NCI-H2029 treated with DMSO at 0.1 percent for 48 hours (cell line): ENCODE measurements around the gene CD4.

ENCODE experiments used
- DNase-seq: peaks from one replicate; lab custom pipeline; 2025; lab: John Stamatoyannopoulos, UW

CD4 gene

DNA sequence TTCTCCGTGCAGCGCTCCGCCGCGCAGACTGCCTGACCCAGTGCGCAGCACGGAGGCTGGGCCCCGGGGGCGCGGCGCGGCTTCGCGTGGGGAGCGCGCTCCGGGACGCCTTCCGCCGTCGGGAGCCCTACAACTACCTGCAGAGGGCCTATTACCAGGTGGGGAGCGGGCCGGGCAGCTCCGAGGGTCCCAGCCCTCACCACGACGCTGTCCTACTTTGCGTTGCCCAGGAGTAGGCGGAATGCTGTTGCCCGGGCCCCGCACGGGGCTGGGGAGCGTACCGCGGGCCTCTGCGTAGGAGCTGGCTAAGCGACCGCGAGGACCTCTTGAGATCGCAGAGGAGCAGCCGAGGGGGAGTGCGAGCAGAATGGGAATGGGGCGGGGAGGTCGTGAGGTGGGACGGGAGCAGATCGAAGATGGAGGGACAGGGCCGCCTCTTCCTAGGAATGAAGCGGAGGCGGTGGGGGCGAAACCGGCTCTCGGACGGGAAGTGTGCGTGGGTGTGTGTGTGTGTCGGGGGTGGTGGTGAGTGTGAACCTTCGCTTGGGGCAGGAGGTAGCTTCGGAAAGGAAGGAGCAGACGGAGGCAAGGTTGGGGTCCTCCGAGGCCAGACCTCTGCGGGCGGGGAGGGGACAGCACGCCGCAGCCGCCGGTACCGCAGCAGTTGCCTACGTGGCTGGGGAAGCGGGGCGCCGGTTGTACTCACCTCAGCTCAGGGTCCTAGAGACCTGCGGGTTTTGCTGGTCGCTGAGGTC is 39.6 kb downstream of the CD4 start:
- DNase-seq, result no peak

DNA sequence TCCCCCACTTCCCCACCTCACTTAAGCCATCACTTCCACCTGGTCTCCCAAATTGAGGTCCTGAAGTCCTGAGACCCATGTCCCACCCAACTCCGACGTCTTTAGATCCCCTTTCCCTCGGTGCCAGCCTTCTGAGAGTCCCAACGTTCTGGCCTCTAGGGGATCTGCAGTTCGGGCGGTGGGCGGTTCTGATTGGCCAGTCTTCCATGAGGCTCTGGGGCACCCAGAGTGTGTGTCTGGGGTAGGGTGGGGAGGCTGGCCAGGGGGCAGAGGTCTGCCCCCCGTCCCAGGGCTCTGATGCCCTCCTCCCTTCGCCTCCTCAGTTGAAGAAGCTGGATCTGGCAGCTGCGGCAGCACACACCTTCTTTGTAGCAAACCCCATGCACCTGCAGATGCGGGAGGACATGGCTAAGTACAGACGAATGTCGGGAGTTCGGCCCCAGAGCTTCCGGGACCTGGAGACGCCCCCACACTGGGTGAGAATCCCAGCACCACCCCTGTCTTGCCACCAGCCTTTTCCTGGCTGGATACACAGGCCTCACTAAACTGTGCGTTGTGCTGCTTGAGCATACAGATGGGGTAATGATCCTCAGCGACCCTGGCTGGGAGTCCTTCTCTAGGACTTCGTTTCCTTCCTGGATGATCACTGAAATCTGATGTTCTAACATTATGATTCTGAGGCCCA is 40.4 kb downstream of the CD4 start:
- DNase-seq, result no peak

DNA sequence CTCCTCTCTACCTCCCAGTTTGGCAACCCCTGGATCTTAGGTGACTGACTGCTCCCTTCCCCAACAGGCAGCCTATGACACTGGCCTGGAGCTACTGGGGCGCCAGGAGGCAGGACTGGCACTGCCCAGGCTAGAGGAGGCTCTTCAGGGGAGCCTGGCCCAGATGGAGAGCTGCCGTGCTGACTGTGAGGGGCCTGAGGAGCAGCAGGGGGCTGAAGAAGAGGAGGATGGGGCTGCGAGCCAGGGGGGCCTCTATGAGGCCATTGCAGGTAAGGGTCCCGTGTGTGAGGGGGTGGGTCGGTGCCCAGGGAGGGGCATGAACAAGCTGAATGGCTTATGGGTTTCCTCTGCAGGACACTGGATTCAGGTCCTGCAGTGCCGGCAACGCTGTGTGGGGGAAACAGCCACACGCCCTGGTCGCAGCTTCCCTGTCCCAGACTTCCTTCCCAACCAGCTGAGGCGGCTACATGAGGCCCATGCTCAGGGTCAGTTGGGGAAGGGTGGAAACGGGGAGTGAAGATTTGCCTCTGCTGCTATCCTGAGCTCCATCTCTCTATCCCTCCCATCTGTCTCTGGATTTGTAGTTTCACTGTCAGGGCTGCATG is 41.1 kb downstream of the CD4 start:
- DNase-seq, result no peak

DNA sequence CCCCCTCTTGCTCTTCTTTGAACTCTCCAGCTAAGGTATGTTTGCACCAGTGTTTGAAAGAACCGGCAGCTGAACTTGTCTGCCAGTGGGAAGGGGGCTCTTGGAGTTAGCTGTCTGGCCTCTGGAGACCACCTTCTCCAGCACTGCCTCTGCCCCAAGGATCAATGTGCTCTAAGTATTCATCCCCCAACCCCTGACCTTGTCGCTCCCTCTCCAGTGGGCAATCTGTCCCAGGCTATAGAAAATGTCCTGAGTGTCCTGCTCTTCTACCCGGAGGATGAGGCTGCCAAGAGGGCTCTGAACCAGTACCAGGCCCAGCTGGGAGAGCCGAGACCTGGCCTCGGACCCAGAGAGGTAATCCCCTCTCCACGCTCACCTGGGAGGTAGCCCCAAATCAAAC is 41.7 kb downstream of the CD4 start:
- no peak for DNase-seq

DNA sequence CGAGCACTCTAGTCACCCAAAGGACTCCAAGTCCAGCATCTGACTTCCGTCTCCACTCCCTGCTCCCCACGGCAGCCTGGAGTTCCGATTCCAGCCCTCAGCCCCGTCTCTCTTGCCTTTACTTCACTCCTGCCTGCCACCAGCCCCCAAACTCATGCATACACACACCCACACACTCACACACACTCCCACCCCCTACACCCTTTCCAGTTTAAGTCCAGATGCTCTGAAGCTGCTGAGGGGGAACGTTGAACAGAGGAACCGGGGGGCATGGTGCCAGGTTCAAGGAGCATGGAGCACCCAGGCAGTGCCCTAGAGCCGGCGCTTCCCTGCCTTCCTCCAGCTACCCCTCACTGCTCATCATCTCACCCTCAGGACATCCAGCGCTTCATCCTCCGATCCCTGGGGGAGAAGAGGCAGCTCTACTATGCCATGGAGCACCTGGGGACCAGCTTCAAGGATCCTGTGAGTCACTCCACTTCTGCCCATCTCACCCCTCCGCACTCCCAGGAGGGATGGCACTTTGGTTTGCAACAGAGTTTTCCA is 42.2 kb downstream of the CD4 start:
- no peak for DNase-seq

DNA sequence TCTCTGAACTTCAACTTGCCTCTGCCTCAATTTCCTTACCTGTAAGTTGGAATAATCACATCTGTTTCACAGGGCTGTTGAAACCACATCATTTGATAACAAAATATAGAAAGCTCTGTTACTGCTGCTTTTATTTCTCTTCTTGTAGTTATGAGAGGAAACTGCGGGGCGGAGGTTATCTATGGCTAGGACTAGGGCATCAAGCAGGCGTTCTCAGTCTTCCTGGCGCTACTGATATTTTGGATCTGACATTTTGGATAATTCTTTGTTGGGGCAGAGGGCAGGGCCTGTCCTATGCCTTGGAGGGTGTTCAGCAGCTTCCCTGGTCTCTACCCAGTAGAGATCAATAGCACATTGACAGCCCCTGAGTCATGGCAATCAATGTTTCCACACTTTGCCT is 42.8 kb downstream of the CD4 start:
- DNase-seq, result no peak

DNA sequence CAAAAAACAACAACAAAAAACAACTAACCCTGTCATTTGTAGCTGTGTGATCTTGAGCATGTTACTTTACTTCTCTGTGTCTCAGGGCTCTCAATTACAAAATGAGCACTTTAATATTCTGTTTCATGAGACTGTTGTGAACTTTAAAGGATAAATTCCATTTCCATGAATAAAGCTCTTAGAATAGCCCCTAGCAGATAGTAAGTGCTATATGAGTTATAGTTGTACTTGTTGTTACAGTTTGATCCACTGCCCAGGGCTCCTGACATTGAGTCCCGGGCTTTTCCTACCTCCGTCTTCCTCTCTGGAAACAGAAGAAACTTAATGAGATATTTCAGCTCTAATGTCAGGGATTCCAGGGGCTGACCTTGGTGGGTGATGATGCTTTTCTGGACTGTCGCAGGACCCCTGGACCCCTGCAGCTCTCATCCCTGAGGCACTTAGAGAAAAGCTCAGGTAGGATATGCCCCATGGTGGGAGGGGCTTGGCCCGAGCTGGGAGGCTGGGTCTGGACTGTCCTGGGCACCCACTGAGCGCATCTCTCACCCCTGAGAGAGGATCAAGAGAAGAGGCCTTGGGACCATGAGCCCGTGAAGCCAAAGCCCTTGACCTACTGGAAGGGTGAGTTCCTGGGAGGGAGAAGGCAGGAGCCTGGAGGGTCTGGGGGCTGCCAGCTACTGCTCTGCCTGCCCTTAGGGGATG is 44.0 kb downstream of the CD4 start:
- DNase-seq, result no peak

DNA sequence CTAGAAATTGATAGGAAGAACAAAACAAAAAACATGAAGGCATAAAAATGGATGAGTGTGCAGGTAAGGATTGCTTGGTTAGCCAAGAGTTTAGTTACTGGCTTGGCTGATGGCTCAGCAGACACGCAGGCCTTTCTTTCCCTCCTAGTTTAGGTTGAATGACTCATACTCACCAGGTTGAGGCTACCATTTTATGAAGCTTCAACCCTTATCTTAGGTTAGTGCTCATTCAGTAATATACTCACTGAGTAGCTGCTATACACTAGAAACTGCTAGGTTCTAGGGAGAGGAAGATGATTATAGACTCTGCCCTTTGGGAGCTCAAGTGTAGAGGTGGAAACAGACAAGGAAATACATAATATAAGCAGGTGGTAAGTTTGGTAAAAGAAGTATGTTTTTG is 44.9 kb downstream of the CD4 start:
- no peak for DNase-seq

DNA sequence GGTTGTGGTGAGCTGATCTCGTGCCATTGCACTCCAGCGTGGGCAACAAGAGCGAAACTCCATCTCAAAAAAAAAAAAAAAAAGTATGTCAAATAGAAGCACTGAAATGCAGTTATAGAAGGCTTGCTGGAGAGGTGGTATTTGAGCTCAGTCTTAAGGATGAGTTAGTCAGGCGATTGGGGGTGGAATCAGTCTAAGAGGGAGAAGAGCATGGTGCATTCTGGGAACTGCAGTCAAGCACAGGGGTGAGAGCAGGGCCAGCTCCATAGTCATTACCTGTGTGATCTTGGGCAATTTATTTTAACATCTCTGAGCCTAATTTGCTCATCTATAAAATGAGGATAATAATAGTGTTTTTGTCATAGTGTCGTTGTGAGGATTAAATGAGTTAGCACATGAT is 45.5 kb downstream of the CD4 start:
- DNase-seq, result no peak

DNA sequence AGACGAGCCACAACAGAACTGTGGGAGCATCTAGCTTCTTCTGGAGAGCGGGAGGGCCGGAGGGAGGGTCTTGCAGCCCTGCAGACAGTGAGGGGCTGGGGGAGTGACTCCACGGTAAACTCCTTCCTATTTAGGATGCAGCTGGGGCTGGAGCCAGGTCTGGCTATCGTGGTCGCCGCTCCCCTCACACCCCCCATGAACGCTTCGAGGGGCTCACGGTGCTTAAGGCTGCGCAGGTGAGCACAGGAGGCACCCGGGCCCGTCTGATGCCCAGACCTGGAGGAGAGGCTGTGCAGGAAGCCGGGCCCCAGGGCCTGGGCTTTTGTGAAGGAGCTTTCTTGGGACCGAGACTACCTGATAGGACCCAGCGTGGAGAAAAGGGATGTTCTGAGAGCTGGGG is 47.5 kb downstream of the CD4 start:
- DNase-seq, result no peak

DNA sequence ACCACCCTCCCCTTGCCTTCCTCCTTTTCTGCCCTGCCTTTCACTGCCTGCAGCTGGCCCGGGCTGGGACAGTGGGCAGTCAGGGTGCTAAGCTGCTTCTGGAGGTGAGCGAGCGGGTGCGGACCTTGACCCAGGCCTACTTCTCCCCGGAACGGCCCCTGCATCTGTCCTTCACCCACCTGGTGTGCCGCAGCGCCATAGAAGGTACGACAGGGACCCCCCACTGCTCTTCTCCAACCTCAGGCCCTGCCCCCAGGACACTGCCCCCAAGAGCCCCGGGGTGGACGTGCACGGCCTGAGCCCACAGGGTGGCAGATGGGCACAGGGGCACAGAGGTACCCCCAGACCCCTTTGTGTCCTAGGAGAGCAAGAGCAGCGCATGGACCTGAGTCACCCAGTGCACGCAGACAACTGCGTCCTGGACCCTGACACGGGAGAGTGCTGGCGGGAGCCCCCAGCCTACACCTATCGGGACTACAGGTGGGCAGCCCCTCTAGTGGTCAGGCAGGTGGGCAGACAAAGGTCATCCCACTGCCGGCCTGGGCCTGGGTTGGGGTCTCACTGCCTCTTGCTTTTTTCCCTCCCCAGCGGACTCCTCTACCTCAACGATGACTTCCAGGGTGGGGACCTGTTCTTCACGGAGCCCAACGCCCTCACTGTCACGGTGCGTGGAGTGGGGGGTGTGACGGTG is 48.2 kb downstream of the CD4 start:
- no peak for DNase-seq

DNA sequence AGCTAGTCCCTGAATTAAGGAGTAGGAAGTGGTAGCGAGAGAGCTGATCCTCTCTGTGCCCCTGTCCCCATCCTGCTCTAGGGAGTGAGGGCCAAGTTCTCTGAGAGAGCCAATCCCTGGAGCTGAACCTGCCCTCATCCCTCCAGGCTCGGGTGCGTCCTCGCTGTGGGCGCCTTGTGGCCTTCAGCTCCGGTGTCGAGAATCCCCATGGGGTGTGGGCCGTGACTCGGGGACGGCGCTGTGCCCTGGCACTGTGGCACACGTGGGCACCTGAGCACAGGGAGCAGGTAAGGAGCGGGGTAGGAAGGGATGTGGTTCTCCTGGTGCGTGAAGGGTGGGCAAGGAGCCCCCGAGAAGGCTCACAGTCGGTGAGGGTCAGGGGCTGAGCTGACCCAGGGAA is 49.5 kb downstream of the CD4 start:
- no peak for DNase-seq

DNA sequence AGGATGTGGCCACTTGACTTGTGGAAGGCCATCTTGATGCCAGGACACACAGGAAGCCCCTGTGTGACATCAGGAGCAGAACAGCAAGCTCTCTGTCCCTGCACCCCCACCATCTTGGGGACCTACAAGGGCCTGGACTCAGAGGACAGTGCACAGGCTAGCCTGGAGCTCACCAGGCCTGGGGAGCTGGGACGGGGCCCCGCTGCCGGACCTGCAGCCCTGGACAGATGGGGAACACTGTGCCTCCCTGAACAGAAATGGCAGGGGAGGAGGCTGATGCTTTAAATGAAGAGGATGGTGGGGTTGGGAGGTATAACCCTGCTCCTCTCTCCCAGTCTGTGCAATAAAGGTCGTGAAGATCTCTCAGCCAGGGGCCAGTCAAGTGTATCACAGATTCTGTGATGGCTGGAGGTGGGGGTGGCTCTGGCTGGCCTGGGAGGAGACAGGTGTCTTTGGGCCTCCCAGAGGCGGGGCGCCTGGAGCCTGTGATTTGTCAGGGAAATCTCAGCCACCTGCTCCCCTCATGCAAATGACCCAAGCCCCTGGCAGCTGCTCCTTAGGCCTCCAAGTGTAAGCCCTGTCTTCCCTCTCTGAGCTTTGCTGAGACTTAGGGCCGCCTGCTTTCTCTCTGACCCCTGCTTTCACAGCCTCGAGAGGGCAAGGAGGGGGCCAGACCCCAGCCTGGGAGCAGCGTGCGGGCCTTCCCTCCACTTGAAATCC is 50.3 kb downstream of the CD4 start:
- no peak for DNase-seq

DNA sequence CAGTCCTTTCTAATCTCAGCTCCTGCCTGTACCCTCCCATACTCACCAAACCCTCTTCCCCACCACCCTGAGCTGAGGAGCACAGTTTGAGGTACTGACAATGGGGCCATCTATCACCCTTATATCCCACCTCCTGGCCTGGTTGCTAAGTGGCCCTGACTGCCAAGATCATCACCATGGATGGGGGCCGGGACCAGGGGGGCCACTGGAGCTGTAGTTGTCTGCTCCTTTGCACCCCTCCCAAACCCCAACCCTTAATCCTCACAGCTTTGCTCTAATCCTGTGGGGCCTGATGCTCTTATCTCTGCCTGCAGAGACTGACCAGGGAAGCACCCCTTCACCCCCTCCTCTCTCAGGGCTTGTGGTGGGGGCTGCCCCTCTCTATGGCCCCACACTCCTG is 51.0 kb downstream of the CD4 start:
- DNase-seq, result no peak

DNA sequence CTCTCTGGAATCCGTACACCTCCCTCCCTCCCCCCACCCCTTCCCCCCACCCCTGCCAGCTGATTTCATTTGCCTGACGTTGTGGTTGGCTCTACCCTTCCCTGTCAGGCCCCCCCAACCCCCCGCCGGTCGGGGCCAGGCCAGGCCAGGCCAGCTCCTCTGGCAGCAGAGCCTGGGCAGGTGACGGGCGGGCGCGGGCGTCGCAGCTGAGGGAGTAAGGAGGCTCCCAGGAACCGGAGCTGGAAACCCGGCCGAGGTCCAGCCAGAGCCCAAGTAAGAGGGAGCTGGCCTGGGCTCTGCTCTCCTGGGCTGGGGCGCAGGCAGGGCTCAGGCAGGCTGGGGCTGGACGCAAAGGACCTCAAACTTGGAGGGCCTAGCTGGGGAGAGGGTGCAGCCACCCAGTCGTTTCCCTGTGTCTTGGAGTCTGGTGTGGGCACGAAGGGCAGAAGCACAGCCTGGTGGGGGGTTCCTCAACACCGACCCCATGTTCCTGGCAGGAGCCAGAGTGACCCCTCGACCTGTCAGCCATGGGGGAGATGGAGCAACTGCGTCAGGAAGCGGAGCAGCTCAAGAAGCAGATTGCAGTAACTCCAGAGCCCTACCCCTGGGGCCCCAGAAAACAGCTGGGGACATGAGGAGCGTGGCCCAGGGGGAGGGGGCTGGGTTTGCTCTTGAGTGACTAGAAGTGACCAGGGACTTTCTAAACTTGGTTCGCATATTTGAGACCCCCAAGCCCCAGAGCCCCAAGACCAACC is 51.6 kb downstream of the CD4 start, which contains the start of gene GNB3:
TSS of gene GNB3 (plus strand) at position 165 of the 755 bp plus-strand sequence. CDS start at position 528, 363 bp downstream.
- DNase-seq, result no peak

DNA sequence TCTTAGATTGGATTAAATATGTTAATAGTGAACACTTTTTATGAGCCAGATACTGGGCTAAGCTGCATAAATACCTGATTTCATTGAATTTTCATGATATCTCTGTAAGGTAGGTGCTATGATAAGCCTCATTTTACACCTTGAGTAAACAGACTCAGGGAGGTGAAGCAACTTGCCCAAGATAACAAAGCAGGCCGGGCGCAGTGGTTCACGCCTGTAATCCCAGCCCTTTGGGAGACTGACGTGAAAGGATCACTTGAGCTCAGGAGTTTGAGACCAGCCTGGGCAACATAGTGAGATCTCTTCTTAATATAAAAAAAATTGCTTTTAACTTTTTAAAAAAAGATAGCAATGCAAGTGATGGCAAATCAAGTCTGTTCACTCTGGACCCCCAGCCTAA is 52.7 kb downstream of the CD4 start:
- no peak for DNase-seq

DNA sequence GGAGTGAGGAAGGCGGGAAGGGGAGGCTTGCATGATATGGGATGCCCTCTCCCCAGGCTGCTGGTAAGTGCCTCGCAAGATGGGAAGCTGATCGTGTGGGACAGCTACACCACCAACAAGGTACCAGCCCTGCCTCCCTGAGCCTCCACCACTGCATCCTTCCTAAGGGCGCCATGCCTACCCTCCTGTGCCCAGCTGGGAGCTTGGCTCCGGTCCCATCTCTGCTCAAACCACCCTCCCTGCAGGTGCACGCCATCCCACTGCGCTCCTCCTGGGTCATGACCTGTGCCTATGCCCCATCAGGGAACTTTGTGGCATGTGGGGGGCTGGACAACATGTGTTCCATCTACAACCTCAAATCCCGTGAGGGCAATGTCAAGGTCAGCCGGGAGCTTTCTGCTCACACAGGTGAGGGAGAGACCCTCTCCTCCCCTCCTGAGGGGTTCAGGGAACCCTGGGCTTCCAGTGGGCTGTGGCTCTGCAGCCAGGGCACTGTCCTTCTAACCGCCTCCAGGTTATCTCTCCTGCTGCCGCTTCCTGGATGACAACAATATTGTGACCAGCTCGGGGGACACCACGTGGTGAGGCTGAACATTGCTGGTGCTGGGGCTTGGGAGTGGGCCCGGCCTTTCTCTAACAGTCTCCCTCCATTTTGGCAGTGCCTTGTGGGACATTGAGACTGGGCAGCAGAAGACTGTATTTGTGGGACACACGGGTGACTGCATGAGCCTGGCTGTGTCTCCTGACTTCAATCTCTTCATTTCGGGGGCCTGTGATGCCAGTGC is 54.0 kb downstream of the CD4 start:
- DNase-seq, result no peak

DNA sequence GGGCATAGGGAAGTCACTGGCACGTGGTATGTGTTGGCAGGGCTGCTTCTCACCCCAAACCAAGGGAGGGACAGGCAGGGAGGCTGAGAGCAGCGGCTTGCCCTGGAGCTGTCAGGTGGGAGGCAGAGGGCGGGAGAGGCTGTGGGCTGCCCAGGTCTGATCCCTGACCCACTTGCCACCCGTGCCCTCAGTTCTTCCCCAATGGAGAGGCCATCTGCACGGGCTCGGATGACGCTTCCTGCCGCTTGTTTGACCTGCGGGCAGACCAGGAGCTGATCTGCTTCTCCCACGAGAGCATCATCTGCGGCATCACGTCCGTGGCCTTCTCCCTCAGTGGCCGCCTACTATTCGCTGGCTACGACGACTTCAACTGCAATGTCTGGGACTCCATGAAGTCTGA is 56.1 kb downstream of the CD4 start:
- DNase-seq, result no peak

DNA sequence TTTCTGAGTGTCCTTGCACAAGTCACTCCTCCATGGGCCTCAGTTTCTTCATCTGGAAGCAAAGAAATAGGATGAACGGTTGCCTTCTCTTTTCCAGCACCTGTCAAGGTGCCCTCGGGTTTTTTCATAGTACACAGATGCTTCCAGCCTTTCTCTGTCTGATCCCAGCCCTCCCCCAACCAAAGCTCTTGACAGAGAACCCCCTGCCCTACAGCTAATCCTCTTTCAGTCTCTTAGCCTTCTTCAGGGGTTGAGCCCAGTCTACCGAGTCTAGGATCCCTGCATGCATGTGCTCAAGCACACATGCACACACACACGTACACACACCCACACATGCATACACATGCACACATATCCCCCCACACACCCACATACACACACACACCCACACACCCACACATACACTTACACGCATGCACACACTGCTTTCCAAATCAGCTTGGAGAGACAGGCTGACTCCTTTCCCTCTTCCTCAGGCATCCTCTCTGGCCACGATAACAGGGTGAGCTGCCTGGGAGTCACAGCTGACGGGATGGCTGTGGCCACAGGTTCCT is 57.1 kb downstream of the CD4 start:
- DNase-seq, result no peak
